Stimulated activated CD8-positive, alpha-beta memory T cell treated with anti-CD3 and anti-CD28 coated beads, Interleukin-4, amount 100 ng/mL, for 24 hours (primary cell): Measurements from ENCODE around the gene SEC14L6.
A peak's percentile ranks its signal among the peaks of the same experiment; 100 is the strongest.
"Not testable (repeated sequence)": the region's sequence is repeated elsewhere in the genome, so short reads cannot be mapped to it uniquely, and the experiment has no call there.

Experiments used
- DNase-seq: peaks from one replicate; pipeline ENCODE4 v3.0.0-alpha.2; 2020; ENCODE audit warnings: low read depth

SEC14L6 gene

DNA sequence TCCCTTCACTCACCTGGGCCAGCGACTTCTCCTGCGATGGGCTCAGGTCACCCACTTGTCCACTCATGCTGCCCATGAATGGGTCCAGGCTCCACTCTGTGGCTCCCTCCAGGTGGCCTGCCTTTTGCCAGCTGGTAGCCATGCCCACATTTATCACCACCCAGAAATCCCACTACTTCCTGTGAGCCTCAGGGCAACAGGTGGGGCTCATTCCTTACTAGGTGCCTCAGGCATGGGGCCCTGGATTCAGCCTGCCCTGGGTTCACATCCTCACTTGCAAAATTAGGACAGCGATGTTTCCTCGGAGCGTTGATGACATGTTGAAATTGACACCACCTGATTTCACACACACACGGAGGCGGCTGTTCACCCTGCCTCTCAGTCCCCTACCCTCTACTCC is at the start of gene SEC14L6:
Gene SEC14L6 (minus strand): TSS at position 126 of the 400 bp plus-strand sequence. CDS start 59 bp downstream, at position 67.
- no peak for DNase-seq

DNA sequence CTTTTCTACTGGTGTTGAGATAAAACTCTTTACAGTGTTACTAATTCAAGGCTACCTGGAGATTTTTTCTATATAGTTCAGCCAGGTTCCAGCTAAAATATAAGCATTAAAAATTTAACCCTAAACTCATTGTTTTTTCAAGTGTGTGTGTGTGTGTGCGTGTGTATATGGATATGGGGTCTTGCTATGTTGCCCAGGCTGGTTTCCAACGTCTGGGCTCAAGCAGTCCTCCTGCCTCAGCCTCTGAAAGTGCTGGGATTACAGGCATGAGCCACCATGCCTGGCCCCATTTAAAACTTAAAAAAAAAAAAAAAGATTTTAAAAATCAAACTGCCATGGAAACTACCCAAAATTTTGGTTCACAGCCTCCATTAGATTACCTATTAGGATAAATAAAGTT is 49.7 kb upstream of the SEC14L6 start:
- no peak for DNase-seq

DNA sequence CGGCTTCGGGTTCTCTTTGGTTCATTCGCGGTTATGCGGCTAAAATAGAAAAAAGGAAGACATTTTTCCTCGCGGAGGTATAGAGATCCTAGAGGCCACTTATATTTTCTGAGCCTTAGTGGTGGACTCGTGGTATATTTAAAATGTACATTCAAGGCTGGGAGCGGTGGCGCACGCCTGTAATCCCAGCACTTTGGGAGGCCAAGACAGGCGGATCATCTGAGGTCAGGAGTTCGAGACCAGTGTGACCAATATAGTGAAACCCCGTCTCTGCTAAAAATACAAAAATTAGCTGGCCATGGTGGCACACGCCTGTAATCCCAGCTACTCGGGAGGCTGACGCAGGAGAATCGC is 45.8 kb upstream of the SEC14L6 start:
- not testable (repeated sequence) for DNase-seq

DNA sequence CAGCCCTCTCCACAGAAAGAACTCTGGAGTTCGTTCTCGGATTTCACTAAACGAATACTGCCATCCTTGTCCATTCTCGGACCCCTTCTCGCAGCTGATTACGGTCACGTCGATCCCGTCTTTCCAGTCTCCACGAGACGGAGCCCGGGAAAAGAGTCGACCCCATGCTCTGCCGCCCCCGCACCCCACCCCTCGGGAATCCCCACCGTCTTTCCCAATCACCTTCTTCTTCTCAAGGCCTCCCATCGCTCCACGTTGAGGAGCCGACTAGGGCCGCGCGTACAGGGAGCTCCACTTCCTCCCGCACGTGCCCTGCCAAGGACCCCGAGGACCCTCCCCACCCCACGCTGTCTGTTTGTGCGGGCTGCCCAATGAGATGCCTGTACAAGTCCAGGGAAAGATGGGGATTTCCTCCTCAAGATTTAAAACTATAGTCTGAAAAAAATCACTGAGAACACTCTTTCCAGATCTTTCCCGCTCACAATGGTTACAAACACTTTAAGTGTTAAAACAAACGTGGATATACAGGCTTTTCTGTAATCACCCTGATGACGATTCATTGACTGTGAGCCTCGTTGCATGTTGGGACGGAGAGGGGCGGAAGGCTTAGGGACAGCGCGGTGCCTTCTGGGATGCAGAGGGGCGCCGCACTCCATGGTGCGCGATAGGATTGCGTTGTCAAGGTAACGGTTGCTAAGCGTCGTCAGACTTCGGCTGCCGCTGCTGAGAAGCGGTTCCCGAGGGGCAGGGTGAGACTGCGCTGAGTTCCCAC is 45.2 kb upstream of the SEC14L6 start, which contains the start of gene PES1:
Gene PES1 (minus strand): TSS at position 323 of the 772 bp plus-strand sequence. CDS start 77 bp downstream, at position 246.
- peak; percentile 86 for DNase-seq

DNA sequence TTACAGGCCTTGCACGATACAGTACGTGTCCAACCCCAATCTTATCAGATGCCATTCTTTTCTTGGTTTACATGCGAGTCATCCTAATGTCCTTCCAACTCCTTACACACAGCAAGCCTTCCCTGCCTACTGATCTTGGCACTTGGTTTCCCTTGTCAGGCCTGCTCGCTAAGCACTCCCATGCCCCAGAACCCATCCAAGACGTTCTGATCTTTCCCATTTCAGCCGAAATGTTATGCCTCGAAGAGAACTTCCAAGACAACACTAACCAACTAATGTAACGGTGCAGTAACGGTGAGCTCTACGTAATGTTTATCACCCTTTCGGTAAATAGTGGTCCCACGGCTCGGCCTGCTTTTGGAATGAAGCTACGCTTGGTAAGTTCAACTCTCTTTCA is 44.6 kb upstream of the SEC14L6 start:
- DNase-seq = no peak

DNA sequence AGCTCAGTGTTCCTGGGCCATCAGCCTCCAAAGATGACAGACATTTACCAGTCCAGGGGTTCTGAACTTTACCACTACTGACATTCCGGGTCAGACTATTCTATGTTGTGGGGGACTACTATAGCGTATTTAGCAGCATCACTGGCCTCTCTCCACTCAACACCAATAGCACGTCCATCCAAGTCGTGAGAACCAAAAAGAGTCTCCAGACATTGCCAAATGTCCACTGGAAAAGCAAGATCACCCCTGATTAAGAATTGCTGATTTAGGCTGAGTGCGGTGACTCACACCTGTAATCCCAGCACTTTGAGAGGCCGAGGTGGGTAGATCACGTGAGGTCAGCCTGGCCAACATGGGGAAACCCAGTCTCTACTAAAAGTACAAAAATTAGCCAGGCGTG is 39.9 kb upstream of the SEC14L6 start:
- DNase-seq = no peak

DNA sequence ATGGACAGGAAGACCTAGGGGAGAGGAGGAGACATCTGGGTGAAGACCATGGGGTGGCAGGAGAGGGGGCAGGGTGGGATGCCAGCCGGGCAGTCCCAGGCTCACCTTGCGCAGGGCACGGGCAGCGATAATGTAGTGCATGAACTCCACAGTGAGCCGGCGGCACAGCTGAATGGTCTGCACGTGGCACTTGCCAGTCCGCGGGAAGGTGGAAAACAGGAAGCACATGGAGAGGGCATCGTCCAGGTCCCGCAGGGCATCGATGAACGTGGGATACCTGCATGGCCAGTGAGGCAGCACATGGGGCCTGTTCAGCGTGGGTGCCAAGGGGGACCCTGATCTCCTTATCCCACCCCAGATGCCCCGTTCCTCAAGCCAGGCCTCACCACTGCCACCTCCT is 37.9 kb upstream of the SEC14L6 start:
- DNase-seq = no peak

GRCh38 chr22:30582788-30583545 is 36.4 kb upstream of the SEC14L6 start:
- no peak for DNase-seq

GRCh38 chr22:30582051-30582450 is 35.5 kb upstream of the SEC14L6 start:
- DNase-seq = no peak

DNA sequence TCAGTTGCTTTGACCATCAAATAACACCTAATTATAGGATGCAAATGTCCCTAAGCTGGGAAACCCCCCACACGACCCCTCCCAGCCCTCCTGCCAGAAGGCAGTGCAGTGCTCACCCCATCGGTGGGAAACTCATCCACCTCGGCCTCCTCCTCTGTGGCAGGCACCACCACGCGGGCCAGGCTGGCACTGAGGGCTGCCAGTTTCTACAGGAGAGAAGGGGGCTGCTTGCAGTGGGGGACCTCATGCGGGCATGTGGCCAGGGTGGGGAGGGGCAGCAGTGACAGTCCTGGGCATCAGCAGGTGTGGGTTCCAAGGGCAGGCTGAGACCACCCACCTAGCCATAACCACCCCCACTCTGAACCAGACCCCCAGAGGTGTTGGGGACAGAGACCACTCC is 34.4 kb upstream of the SEC14L6 start:
- DNase-seq = no peak

- DNase-seq = no peak
These were observed 31.9 kb upstream of the SEC14L6 start for GRCh38 chr22:30578481-30578880.

- DNase-seq = no peak
These were observed 29.3 kb upstream of the SEC14L6 start for GRCh38 chr22:30575859-30576258.

DNA sequence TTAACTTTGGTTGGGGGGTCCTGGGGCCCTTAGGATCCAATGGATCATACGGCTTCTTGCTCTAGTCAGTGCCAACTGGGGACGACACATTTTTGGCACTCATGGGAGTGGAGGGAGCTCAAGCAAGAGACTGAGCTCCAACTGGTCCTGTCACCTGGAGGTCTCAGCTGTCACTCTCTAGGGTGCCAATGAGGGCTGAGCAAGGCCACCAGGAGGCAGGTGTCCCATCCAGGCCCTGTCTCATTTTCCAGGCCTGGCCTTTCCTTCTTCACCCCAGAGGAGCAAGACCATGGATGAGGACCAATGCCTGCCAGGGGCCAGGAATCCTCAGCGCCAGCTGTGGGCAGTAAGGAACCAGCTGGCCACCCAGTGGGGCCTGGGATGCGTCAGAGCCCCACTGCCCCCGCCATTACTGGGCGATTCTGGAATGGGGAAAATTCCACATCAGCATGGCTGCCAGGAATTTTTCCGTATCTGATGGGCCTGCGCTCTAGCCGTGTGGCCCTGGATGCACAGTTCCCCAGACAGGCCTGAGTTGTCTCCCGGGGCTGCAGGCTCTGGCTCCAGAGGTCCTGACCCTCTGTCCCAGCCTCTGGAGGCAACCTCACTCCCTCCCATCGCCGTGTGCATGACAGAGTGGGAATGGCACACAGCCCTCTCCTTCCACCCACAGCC is 28.6 kb upstream of the SEC14L6 start:
- DNase-seq = no peak

GRCh38 chr22:30574095-30574981 is 27.8 kb upstream of the SEC14L6 start, which contains the start of gene GAL3ST1:
Gene GAL3ST1, minus strand, starts transcription at chr22:30574665. Its CDS starts 17,273 bp downstream, at chr22:30557392.
- DNase-seq = no peak

DNA sequence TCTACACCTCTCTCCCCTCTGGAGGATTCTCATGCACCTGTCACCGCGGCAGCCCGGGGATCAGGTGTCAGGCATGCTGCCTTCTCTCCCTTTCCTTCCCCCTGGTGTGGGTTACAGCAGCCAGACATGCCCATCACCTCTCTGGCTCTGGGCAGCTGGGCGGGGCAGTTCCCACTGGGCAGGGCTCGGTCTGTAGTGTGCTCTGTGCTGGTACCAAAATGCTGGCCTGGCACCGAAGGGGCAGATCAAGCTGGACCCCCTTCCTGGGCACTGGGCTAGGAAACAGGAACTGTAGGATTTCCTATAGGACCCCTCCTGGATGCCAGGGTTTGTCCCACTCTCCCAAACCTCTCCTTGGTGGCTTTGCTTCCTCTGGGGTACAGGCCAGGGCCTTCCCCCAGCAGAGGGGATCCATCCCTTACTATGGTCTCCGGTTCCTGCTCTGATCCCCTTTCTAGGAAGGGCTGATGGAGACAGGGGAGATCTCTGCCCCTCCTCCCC is 27.1 kb upstream of the SEC14L6 start:
- no peak for DNase-seq

DNA sequence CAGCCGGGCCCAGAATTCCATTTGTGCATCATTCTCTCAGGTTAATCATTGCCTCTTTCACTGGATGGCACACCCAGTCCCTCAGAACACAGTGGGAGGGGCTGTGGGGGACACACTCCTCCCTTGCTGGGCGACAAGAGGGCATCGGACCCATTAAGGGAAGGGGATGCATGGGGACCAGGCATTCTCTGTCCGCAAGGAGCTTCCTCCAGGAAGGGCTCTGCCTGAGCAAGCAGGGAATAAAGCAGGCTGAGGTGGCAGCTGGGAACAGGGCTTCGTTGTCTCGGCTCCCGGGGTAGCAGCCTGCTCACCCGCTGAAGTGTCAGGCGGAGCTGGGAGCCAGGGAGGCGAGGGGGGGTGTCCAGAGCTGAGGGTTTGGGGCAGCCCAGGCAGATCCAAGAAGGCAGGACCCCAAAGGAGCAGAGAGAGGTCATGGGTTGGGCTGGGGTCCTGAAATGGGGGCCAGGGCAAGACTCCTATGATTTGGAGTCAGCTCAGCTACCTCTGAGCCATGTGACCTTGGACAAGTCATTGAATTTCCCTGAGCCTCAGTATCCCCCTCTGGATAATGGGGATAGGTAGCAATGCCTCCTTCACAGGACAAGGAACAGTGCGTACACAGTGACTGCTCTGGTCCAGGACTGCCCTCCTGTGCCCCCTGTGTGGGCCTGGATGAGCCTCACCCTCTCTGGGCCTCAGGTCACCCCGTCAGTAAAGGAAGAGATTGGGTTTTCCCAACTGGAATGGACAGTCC is 26.5 kb upstream of the SEC14L6 start:
- DNase-seq = no peak

DNA sequence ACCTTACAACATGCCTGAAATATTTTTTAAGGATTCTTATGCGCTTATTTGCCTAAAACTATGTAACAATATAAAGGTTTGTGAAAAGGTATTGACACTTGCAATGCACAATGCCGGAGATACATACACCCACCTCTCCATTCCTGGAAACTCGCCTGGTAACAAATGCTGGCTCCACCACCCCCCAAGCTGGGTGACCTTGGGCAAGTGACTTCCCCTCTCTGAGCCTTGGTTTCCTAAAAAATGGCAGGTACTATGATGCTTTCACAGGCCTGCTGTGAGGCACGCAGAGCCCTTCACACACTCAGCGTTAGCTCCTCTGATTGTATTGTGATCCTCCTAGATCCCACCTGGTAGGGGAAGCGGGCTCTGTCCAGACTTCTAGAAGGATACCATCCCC is 25.7 kb upstream of the SEC14L6 start:
- no peak for DNase-seq

DNA sequence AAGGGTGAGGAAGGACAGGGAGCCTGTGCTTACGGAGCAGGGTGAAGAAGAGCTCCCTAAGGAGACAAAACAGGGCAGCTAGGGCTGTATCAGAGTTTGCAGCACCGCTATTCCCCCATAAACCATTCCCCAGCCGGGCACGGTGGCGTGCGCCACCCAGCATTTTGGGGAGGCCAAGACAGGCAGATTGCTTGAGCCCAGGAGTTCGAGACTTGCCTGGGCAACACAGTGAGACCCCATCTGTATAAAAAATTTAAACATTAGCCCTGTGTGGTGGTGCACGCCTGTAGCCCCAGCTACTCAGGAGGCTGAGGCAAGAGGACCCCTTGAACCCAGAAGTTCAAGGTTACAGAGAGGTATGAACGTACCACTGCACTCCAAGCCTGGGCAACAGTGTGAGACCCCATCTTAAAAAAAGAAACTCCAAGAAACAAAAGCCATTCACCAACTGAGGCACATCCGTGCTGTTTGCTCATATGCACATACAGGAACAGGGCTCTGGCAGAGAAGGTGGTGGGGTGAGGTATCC is 23.2 kb upstream of the SEC14L6 start:
- DNase-seq = no peak

- DNase-seq = no peak
These were observed 21.7 kb upstream of the SEC14L6 start for GRCh38 chr22:30568137-30568805.

DNA sequence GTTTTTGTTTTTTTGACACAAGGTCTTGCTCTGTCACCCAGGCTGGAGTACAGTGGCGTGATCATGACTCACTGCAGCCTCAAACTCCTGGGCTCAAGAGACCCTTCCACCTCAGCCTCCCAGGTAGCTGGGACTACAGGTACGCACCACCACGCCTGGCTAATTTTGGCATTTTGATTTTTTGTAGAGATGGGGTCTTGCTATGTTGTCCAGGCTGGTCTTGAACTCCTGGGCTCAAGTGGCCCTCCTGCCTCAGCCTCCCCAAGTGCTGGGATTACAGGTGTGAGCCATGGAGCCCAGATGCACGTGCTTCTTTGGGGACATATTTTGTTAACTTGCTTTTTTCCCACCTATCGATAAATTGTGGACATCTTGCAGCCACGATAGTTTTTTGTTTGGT is 20.7 kb upstream of the SEC14L6 start:
- not testable (repeated sequence) for DNase-seq
